Ecto neural progenitor cell (in vitro differentiated cells): ENCODE results near the gene LRP5.
A peak's percentile ranks its signal among the peaks of the same experiment; 100 is the strongest.

ENCODE experiments used
- DNase-seq: peaks from one replicate; pipeline ENCODE4 v3.0.0-alpha.2; 2018; ENCODE audit warnings: low spot score

LRP5 gene

DNA sequence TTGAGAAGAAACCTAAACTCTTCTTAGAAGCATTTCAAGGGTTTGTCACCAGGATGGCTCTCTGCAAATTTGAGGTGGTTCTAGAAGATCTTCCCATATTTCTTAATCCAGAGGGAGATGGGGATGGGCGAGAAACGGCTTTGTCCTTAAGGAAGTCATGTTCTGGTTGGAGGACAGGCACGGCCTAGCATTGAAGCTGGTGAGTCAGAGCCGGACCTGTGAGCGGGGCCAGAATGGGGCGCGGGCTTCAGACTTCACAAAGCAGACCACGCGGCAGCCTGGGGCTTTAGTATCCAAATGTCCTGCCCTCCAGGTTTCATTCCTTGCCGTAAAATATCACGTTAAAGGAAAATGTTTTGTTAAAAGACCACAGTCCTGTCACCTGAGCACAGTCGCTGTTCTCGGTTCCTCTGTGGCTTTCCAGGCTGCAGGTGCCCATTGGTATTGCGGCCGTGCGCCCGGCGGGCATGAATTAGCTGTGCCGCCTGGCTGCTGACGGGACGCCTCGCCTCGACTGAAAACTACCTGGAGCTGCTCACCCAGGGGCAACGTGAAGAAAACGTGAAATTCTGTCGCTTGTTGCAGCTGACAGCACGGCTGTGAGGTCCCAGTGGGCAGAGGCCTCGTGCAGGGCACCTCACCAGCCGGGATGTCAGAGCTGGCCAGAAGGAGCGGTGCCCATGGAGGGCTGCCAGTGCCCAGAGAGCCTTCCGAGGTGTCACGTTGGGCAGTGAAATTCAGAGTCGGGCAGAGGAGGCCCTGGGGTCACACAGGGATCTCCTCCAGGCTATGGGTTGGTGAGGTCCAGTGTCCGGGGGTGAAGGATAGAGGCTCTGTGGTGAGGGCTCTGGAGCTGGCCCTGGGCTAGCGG, 59.0 kb downstream of the LRP5 start:
- no peak for DNase-seq

GRCh38 chr11:68372114-68372513, 59.7 kb downstream of the LRP5 start:
- DNase-seq: no peak

- DNase-seq: no peak
Observed at GRCh38 chr11:68372625-68373024, 60.2 kb downstream of the LRP5 start.

- DNase-seq: no peak
Observed at GRCh38 chr11:68373189-68373814, 60.9 kb downstream of the LRP5 start.

GRCh38 chr11:68373815-68374501, 61.6 kb downstream of the LRP5 start:
- peak; percentile 64 for DNase-seq

DNA sequence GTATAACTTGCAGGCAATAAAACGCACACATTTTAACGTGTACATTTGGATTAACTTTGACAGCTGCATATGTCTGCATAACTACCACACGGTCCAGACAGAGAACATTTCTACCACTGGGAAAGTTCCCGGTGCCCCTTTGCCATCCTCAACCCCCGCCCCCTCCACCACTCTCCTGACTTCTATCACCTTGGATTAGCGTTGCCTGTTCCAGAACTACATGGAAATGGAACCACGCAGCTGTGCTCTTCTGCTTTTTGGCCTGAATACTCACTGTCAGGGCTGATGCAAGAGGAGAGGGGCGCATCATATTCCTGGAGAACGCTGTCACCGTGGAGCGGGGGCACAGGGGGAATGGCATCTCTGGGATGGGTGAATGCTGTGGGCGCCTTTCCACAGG, 62.1 kb downstream of the LRP5 start:
- DNase-seq: no peak

- DNase-seq: no peak
Observed at GRCh38 chr11:68375337-68375736, 62.9 kb downstream of the LRP5 start.

GRCh38 chr11:68375766-68376165, 63.4 kb downstream of the LRP5 start:
- no peak for DNase-seq

DNA sequence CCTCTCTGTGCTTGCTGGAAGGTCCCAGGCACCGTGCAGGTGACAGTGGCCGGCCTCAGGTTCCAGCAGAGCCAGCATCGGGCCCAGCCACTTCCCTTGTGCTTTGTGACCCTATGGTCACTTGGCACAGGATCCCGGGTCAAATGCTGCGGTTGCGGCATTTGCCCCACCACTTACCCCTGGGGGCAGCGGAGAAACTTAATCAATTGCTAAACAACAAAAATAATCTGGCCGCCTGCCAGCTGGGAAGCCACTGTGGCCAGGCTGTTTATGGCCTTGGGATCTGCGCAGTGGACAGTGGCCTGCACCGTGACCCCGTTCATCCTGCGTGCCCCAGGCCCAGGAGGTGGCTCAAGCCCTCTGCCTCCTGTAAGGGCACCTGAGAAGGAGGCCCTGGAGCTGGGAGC, 65.0 kb downstream of the LRP5 start:
- DNase-seq: no peak

GRCh38 chr11:68379206-68379605, 66.8 kb downstream of the LRP5 start:
- no peak for DNase-seq

GRCh38 chr11:68380786-68381622, 68.6 kb downstream of the LRP5 start:
- DNase-seq: no peak

DNA sequence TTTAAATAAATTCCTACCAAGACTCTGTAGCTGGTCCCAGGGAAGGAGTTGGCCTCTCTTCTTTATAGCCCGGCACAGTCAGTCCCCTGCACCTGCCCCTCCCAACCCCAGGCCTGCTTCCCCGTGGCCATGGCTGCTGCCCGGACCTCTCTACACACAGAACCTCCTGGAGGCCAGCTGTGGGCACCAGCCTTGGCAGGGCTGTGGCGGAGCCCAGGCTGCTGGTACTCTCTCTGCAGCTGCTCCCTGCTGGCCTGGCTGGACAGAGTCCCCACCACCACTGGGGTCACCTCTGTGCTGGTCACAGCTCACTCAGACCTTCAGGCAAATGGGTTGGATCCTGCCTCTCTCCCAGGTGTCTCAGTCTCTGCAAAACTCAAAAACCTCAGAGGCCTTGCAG, 69.3 kb downstream of the LRP5 start:
- no peak for DNase-seq

DNA sequence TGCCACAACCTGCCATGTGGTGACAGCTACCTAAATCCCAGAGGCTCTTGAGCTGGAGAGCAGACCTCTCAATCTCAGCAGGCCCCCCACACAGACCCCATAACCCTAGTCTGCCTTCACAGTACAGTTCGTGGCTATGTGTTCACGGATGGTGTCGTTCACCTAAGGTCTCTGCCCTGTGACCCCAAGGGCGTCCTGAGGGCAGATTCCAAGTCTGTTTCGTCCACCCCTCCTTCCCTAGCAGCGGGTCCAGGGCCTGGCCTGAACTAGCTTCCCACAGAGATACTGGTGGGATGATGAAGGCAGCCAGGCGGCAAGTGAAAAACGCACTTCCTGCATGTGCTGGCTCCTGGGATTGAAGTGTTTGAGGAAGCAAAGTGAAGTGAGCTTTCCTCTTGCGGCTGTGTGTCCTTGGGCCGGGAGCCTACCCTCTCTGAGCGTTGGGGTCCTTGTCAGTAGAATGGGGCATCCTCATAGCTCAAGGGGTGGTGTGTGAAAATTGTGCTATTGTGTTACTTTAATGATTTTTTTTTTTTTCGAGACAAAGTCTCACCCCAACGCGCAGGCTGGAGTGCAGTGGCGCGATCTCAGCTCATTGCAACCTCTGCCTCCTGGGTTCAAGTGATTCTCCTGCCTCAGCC, 70.1 kb downstream of the LRP5 start:
- DNase-seq: no peak

- DNase-seq: peak; percentile 85
Observed at GRCh38 chr11:68383976-68384501, 71.6 kb downstream of the LRP5 start.

GRCh38 chr11:68384530-68385081, 72.2 kb downstream of the LRP5 start:
- no peak for DNase-seq

DNA sequence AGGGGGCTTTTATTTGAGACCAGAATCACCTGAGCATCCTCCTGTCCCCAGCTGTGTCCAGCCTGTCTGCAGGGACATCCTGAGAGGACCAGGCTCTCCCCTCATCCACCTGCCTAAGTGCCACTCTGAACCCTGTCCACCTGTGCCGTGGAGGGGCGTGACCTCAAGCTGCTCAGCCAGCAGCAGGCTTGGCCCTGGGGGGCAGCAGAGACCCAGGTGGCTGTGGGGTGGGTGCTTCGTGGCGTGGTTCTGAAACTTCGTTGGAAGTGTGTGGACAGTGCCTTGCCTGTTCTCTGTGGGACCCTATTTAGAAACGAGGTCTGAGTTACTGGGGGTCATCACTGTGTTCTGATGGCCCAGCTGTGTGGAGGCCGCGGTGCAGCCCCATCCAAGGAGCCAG, 72.7 kb downstream of the LRP5 start:
- no peak for DNase-seq

DNA sequence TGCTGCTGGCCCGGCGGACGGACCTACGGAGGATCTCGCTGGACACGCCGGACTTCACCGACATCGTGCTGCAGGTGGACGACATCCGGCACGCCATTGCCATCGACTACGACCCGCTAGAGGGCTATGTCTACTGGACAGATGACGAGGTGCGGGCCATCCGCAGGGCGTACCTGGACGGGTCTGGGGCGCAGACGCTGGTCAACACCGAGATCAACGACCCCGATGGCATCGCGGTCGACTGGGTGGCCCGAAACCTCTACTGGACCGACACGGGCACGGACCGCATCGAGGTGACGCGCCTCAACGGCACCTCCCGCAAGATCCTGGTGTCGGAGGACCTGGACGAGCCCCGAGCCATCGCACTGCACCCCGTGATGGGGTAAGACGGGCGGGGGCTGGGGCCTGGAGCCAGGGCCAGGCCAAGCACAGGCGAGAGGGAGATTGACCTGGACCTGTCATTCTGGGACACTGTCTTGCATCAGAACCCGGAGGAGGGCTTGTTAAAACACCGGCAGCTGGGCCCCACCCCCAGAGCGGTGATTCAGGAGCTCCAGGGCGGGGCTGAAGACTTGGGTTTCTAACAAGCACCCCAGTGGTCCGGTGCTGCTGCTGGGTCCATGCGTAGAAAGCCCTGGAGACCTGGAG, 74.1 kb downstream of the LRP5 start:
- no peak for DNase-seq

GRCh38 chr11:68387840-68388239, 75.4 kb downstream of the LRP5 start:
- no peak for DNase-seq

DNA sequence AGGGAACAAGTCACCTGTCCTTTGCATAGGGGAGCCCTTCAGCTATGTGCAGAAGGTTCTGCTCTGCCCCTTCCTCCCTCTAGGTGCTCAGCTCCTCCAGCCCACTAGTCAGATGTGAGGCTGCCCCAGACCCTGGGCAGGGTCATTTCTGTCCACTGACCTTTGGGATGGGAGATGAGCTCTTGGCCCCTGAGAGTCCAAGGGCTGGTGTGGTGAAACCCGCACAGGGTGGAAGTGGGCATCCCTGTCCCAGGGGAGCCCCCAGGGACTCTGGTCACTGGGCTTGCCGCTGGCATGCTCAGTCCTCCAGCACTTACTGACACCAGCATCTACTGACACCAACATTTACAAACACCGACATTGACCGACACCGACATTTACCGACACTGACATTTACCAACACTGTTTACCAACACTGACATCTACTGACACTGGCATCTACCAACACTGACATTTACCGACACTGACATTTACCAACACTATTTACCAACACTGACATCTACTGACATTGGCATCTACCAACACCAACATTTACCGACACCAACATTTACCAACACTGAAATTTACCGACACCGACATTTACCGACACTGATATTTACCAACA, 76.3 kb downstream of the LRP5 start:
- DNase-seq: no peak

DNA sequence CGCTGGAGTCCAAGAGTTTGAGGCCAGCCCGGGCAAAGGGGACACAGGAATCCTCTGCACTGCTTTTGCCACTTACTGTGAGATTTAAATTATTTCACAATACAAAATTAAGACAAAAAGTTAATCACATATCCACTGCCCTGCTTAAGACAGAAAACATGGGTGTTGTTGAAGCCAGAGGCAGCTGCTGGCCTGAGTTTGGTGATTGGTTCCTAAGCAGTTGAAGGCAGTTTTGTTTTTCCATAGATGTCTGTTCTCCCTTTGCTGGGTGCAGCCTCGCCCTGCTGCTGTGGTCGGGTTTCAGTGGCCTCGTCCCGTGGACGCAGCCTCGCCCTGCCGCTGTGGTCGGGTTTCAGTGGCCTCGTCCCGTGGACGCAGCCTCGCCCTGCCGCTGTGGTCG, 77.9 kb downstream of the LRP5 start:
- no peak for DNase-seq
